Iris pigment epithelial cell (primary cell): ENCODE results near the gene SH3BGRL2.
"Not testable (repeated sequence)": the region's sequence is repeated elsewhere in the genome, so short reads cannot be mapped to it uniquely, and the experiment has no call there.

Experiments used
- DNase-seq: peaks from one replicate; pipeline ENCODE4 v3.0.0-alpha.2; 2011; ENCODE audit warnings: low read depth

SH3BGRL2 gene

DNA sequence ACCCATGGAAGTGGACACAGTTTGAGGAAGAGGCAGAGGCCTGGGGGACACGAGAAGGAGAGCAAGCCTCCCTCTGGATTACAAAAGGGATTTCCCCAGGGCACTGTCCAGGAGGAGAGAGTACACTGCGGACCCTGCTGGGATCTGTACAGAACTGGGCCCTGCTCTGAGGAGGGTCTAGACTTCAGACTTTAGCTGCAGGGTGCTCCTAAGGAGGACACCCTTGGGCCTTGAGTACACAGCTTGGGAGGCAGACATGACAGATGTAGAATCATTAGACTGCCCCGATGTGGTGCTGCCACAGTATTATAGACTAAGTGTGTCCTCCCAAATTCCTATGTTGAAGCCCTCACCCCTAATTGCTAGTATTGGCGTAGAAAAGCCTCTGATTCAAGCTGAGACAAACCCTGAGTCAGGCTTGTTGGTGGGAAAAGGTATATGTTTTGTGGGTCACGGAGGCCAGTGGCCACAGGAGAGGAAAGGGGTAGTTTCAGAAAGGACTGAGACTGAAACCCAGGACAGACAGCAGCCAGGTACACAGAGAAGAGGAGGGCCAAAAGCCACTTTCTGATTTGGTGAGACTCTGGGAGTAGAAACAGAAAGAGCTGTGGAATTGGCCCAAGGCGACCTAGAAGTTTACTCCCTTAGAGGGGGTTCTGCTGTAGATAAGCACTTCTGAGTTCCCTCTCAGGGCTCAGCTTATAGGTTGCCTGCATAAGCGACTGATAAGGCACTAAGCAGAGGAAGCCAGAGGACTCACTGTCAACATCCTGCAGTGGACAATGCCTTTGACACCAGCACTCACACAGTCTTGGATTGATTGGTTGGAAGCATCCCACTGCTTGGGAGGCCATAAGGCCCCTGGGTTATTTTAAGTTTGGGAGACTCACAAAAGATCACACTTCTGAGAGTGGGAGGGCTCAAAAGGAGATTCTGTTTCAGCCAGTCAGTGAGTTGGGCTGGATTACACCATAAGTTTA, 16.5 kb upstream of the SH3BGRL2 start:
- no peak for DNase-seq

DNA sequence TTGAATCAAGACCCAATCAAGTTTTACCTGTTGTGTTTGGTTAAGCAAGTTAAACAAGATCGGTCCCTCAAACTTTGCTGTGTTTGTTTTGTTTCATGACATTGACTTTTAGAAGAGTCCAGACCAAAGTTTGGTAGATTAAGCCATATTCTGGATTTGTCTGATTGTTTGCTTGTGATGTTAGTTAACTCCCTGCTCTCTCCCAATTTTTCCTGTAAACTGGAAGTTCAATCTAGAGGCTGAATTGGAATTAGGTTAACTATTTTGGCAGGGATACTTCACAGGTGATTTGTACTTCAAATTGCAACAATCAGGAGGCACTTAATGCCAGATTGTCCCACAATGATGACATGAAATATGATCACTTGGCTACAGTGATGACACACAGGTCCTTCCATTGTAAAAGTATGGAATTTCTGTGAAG, 13.6 kb upstream of the SH3BGRL2 start:
- DNase-seq = no peak

- DNase-seq = not testable (repeated sequence)
These were observed 12.7 kb upstream of the SH3BGRL2 start for GRCh38 chr6:79618425-79618824.

DNA sequence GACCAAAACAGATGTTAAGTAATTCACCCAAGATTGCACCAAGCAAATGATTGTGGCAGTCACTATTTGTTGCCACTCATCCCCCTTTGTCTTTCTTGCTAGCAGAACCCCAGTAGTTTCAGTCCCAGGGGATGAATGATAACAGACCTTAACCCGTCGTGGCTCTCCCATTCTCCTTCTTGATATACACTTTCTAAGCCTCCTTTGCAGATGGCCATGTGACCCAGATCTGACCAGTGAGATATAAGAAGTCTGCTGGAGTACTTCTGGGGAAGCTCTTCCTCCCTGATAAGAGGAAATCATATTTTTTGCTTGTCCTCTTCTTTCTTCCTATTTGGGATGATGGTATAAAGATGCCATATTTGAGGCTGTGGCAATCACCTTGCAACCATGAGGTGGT, 9.6 kb upstream of the SH3BGRL2 start:
- no peak for DNase-seq

GRCh38 chr6:79622364-79622763, 8.8 kb upstream of the SH3BGRL2 start:
- DNase-seq = no peak

GRCh38 chr6:79623106-79623505, 8.0 kb upstream of the SH3BGRL2 start:
- DNase-seq = no peak

- DNase-seq = no peak
These were observed 5.4 kb upstream of the SH3BGRL2 start for GRCh38 chr6:79625746-79626145.

- no peak for DNase-seq
These were observed 4.3 kb upstream of the SH3BGRL2 start for GRCh38 chr6:79626811-79627210.

- no peak for DNase-seq
These were observed 3.7 kb upstream of the SH3BGRL2 start for GRCh38 chr6:79627422-79627821.

- DNase-seq = no peak
These were observed 2.5 kb upstream of the SH3BGRL2 start for GRCh38 chr6:79628466-79629288.

DNA sequence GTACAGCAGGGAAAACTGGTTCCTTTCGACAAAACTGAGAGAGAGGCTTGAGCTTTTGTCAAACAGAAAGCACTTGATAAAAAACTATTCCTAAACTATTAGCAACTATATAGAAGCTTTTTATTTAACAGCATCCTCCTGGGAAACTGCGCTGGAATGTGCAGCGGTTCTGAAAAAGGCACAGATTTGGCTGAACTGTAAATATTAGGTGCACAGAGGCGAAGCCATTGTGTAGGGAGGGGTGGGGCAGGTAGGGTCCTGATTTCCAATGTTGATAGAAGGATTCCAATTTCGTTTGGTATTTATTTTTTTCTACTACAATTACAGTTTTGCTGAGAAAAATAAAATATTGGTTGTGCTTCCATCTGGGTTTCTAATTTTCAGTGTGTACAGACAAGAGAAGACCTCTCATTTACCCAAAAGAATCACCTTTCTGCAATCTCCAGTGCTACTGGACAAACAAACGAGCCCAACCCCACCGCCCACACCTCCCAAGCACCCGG, 698 bp upstream of the SH3BGRL2 start:
- DNase-seq = no peak

GRCh38 chr6:79631693-79632172, 604 bp downstream of the SH3BGRL2 start:
- no peak for DNase-seq

DNA sequence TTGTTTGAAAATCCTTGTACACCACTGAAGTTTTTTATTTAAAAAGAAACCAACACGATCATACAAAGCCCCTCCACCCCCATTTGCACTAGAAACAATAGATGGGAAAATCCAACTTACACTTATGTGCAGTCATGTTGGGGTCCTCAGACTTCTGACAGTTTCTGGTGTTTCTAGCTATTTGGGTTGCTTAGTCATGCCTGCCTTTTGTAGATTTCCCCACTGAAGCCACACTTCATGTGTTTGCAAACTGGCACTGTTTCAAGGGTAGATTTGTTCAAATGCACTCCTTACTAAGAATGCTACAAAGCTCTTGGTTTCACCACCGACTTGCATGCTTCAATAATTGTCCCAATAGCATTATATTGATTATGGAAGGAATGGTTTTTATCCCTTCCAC, 1.5 kb downstream of the SH3BGRL2 start:
- DNase-seq = peak; percentile 35

DNA sequence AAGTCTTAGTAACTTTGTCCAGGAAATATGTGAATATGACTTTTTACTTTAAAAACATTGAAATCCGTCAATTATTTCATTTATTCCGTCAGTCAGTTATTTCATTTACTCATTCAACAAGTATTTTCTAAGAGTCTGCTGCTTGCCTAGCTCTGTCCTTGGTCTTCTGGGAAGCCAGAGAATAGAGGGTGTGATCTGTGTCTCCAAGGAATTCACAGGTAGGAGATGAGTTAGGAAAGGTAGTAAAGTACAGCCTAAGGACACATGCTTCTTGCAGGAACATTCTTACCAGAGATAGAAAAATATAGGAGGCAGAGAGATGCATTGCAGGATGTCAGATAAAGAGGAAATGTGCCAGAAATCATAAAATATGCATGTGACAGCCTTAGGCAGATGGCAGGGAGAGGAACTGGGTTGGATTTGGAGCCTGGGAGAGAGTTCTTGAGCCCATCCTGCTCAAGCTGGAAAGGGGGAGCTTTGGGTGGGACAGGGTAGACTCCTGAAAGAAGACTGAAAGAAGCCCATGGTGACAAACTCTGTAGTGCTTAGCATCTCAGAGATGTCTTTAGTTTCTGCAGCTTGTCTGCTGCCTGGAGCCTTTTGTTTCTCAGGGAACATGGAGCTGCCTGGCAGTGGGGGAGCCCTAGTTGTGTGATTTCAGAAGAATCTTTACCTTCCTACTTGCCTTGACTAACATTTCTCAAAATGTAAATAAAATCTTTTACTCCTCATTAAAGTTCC, 3.5 kb downstream of the SH3BGRL2 start:
- DNase-seq = no peak

DNA sequence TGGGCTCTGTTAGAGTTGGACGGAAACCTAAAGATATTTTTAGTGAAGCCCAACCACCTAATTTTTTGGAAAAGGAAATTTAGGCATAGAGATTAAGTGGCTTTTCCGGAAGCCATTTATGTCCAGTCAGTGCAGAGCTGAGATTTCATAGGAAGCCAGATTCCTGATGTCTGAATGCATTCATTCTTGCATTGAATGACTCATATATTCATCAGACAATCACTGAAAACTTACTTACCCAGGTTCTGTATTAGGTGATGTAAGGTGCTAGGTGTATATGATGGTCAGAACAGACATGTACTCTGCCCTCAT, 4.1 kb downstream of the SH3BGRL2 start:
- DNase-seq = peak; percentile 48

- DNase-seq = no peak
These were observed 5.5 kb downstream of the SH3BGRL2 start for GRCh38 chr6:79636673-79637072.

DNA sequence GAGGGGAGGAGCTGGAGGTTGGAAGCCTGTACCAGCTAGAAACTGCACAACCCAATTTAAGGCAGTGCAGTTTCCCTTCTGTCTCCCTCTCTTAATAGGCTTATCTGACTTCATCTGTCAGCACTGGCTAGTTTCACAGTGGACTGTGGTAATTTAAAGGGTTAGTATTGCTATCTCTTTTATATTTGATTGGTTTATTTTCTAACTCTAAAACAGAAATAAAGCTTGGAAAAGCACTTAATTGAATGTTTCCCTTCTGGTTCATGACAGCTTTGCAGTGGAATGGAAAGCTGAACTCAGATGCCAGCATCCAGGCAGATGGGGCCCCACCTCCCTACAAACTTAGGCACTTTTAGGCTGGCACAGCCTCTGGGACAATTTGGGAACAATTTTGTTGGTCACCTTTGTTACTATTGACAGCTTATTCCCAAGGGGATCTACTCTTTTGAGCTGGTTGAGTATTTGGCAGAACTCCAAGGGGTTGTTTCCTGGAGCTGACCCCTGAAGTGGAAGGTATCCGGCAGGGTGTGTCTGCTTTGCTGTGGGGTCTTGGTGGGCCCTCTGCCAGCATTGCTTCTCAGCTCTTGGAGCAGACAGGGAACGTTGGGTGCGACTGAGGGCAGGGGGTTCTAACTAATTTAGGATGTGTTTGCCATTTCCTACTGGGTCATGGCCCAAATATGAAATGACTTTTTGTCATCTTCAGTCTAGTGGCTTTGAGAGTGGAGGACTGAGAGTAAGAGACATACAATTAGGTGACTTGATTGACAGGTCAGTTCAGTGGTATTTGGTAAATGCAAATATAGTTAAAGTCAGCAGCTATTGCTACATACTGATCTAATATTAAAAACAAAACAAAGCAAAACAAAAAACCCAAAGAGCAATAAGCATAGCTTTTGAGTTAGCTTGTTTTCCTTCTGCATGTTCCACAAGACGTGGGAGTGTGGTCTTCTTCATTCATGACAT, 9.3 kb downstream of the SH3BGRL2 start:
- DNase-seq = no peak

- no peak for DNase-seq
These were observed 14.9 kb downstream of the SH3BGRL2 start for GRCh38 chr6:79646006-79646405.

- DNase-seq = no peak
These were observed 15.4 kb downstream of the SH3BGRL2 start for GRCh38 chr6:79646561-79646960.

GRCh38 chr6:79647741-79648140, 16.6 kb downstream of the SH3BGRL2 start:
- DNase-seq = no peak

- no peak for DNase-seq
These were observed 17.2 kb downstream of the SH3BGRL2 start for GRCh38 chr6:79648328-79648727.
